GM12872 (cell line): ENCODE results near the gene GNG4.

Experiments
- CTCF ChIP-seq: IDR thresholded peaks from 3 replicates; pipeline ENCODE4 v1.5.1; 2011; ENCODE audit warnings: low read depth, mild to moderate bottlenecking, low read length, moderate library complexity; ENCODE audit not compliant: insufficient read depth

The GNG4 gene

GRCh38 chr1:235649368-235650163 lies at the start of gene GNG4:
Gene GNG4 (minus strand): TSS chr1:235649784. CDS start chr1:235583838, 65,946 bp downstream.
- no peak for TF ChIP-seq CTCF

- no peak for TF ChIP-seq CTCF
These were observed 47.9 kb upstream of the GNG4 start for GRCh38 chr1:235697508-235697907.

- TF ChIP-seq CTCF: no peak
These were observed 39.8 kb upstream of the GNG4 start for GRCh38 chr1:235689356-235689755.

GRCh38 chr1:235688096-235688495 lies 38.5 kb upstream of the GNG4 start:
- no peak for TF ChIP-seq CTCF

GRCh38 chr1:235683653-235684052 lies 34.1 kb upstream of the GNG4 start:
- no peak for TF ChIP-seq CTCF

GRCh38 chr1:235682216-235682615 lies 32.6 kb upstream of the GNG4 start:
- TF ChIP-seq CTCF: no peak

- no peak for TF ChIP-seq CTCF
These were observed 30.1 kb upstream of the GNG4 start for GRCh38 chr1:235679644-235680043.
